Endothelial cell of umbilical vein (primary cell): ENCODE data around the gene IP6K1. TPM values are rescaled to one million over a fixed set of nuclear protein-coding genes. Genes with fewer than 3 reads are reported as not detected.

Experiments
- BruUV-seq: library from RNA; stranded (reverse); fragments of 400-500 nt; replicated peaks from 2 replicates; lab custom pipeline; 2021; lab: Mats Ljungman, UMichigan
- CTCF ChIA-PET: fragments of 300-600, 350-600 bp; sonication (Branson Sonifier 250); formaldehyde crosslinking; loops from one replicate; lab custom pipeline; 2021; ENCODE audit warnings: antibody characterized with exemption, inconsistent platforms; lab: Charles Lee
- POLR2A ChIA-PET: fragments of 300-600, 350-600 bp; sonication (Branson Sonifier 250); formaldehyde crosslinking; loops from one replicate; lab custom pipeline; 2021; ENCODE audit warnings: antibody characterized with exemption, inconsistent platforms; lab: Charles Lee
- DNase-seq: peaks from one replicate; pipeline ENCODE4 v3.0.0-alpha.2; 2011; ENCODE audit warnings: low read depth, low spot score
- FAIRE-seq: peaks from 2 replicates; lab custom pipeline; 2011; peaks lifted over from hg19 to GRCh38; lab: Jason Lieb, UNC
- H2AFZ ChIP-seq: 2 replicates; pipeline ENCODE4 v1.6.0; 2012; ENCODE audit warnings: low read depth, low read length, control low read depth, inconsistent platforms
- H3K27ac ChIP-seq: 2 replicates; pipeline ENCODE4 v1.5.1; 2011; ENCODE audit warnings: low read depth, mild to moderate bottlenecking, control low read depth, low read length, moderate library complexity; ENCODE audit not compliant: insufficient read depth
- H3K27me3 ChIP-seq, 2 experiments: 2 replicates each; pipeline versions ENCODE4 v1.6.0 to v1.6.1; 2011; ENCODE audit warnings: low read length in 2 of 2, mixed read lengths in 1 of 2; ENCODE audit not compliant: control insufficient read depth in 2 of 2, insufficient read depth in 2 of 2
- H3K36me3 ChIP-seq, 2 experiments: 2 replicates in 1 of 2; 3 replicates in 1 of 2; pipeline ENCODE4 v1.5.1; 2011; ENCODE audit warnings: low read length in 2 of 2, mild to moderate bottlenecking in 1 of 2, moderate library complexity in 1 of 2; ENCODE audit not compliant: control insufficient read depth in 2 of 2, insufficient read depth in 2 of 2; ENCODE audit errors: extremely low read depth in 1 of 2
- H3K4me1 ChIP-seq: 3 replicates; pipeline ENCODE4 v1.5.1; 2011; ENCODE audit warnings: mild to moderate bottlenecking, low read length; ENCODE audit not compliant: control insufficient read depth, insufficient read depth; ENCODE audit errors: extremely low read depth
- H3K4me2 ChIP-seq: 2 replicates; pipeline ENCODE4 v1.6.1; 2011; ENCODE audit warnings: low read length, control low read depth, mixed read lengths; ENCODE audit not compliant: insufficient read depth
- H3K4me3 ChIP-seq, 3 experiments: fragments of 200-600 bp in 1 of 3; sonication (generic), shearing (Covaris generic) in 1 of 3; replicated peaks in 1 of 3; 2 replicates each; pipeline ENCODE4 v1.5.1; 2011 to 2016; ENCODE audit warnings: control low read depth in 3 of 3, low read length in 3 of 3, mild to moderate bottlenecking in 2 of 3, inconsistent platforms in 1 of 3, low read depth in 1 of 3, moderate library complexity in 1 of 3; ENCODE audit not compliant: insufficient read depth in 1 of 3
- H3K79me2 ChIP-seq: 2 replicates; pipeline ENCODE4 v1.6.0; 2012; ENCODE audit warnings: low read length, inconsistent platforms; ENCODE audit not compliant: control insufficient read depth, insufficient read depth
- H3K9ac ChIP-seq: replicated peaks from 2 replicates; pipeline ENCODE3; 2011; ENCODE audit warnings: low read length, control low read depth; ENCODE audit not compliant: insufficient read depth; ENCODE audit errors: extremely low read depth
- H3K9me1 ChIP-seq: replicated peaks from 3 replicates; pipeline ENCODE4 v1.6.0; 2011; ENCODE audit warnings: mild to moderate bottlenecking, low read length; ENCODE audit not compliant: control insufficient read depth, insufficient read depth; ENCODE audit errors: extremely low read depth
- H3K9me3 ChIP-seq: replicated peaks from 2 replicates; pipeline ENCODE4 v1.5.1; 2012; ENCODE audit warnings: low read length, inconsistent platforms; ENCODE audit not compliant: control insufficient read depth, insufficient read depth
- H4K20me1 ChIP-seq: replicated peaks from 2 replicates; pipeline ENCODE3; 2011; ENCODE audit warnings: mild to moderate bottlenecking, low read length; ENCODE audit not compliant: control insufficient read depth, insufficient read depth; ENCODE audit errors: extremely low read depth
- EZH2 ChIP-seq: IDR thresholded peaks from 2 replicates; pipeline ENCODE4 v1.6.1; 2012; ENCODE audit warnings: borderline replicate concordance, low read depth, mild to moderate bottlenecking, moderate library complexity, low read length, inconsistent platforms; ENCODE audit not compliant: severe bottlenecking
- FOS ChIP-seq: IDR thresholded peaks from 2 replicates; pipeline ENCODE4 v1.6.1; 2011; ENCODE audit warnings: mild to moderate bottlenecking, low read length, moderate library complexity, borderline replicate concordance; ENCODE audit not compliant: insufficient read depth
- GATA2 ChIP-seq: IDR thresholded peaks from 2 replicates; pipeline ENCODE4 v1.7.0; 2011; ENCODE audit warnings: low read depth, mild to moderate bottlenecking, moderate library complexity, mixed read lengths, low read length; ENCODE audit not compliant: insufficient read length, insufficient read depth
- JUN ChIP-seq: IDR thresholded peaks from 2 replicates; pipeline ENCODE4 v1.6.1; 2011; ENCODE audit warnings: borderline replicate concordance, low read depth; ENCODE audit not compliant: insufficient read length, insufficient read depth
- MYC ChIP-seq: IDR thresholded peaks from one replicate; pipeline ENCODE4 v1.6.1; 2011; ENCODE audit warnings: mild to moderate bottlenecking, low read depth, low read length
- POLR2A ChIP-seq: IDR thresholded peaks from 2 replicates; pipeline ENCODE4 v1.6.1; 2012; ENCODE audit warnings: low read depth, mild to moderate bottlenecking, control low read depth, low read length
- POLR2AphosphoS5 ChIP-seq: IDR thresholded peaks from 2 replicates; pipeline ENCODE4 v1.6.1; 2012; ENCODE audit warnings: low read depth, mild to moderate bottlenecking, control low read depth, low read length, moderate library complexity; ENCODE audit not compliant: insufficient read depth
- dilution Hi-C: fragments of 300-500 bp; cut with MboI; formaldehyde crosslinking; loops from one replicate; pipeline ENCODE4 v1.15.0; 2019; ENCODE audit warnings: low sequenced_read_pairs; ENCODE audit not compliant: extremely low pct_ligation_motif_present
- intact Hi-C: fragments of 100-400 bp; cut with micrococcal nuclease; formaldehyde crosslinking; loops from one replicate; pipeline ENCODE4 v1.10.0; 2022
- polyA plus RNA-seq, 4 experiments: library from polyadenylated mRNA; depleted of rRNA in 3 of 4; stranded (reverse) in 3 of 4; unstranded in 1 of 4; fragments of >200 nt; gene quantifications; 2 replicates each; pipeline versions ENCODE4 v1.2.1 to v1.2.3, GENCODE V29; 2011 to 2012; ENCODE audit warnings: missing spikeins in 1 of 4
- total RNA-seq: library from RNA; stranded (reverse); gene quantifications from 2 replicates; pipeline ENCODE4 v1.2.3, GENCODE V29; 2021
- TF ChIP-seq, protein P1 (sequence below), 2 donors: IDR thresholded peaks; 1 replicate in 1 of 2; 2 replicates in 1 of 2; pipeline ENCODE4 v1.5.1; 2011; ENCODE audit warnings: low read length in 2 of 2, mild to moderate bottlenecking in 2 of 2, moderate library complexity in 2 of 2, control low read depth in 1 of 2, inconsistent platforms in 1 of 2, low read depth in 1 of 2; ENCODE audit not compliant: insufficient read depth in 1 of 2; ENCODE audit errors: extremely low read depth in 1 of 2
- TF ChIP-seq, protein P2 (sequence below): IDR thresholded peaks from 2 replicates; pipeline ENCODE4 v1.6.1; 2011; ENCODE audit not compliant: insufficient read depth, insufficient read length

IP6K1 gene
- total and polyA plus RNA-seq, 2 donors (not counting 3 experiments of a cell fraction or from before 2014, with no cell fraction given): 42.7 to 60.8 TPM

DNA sequence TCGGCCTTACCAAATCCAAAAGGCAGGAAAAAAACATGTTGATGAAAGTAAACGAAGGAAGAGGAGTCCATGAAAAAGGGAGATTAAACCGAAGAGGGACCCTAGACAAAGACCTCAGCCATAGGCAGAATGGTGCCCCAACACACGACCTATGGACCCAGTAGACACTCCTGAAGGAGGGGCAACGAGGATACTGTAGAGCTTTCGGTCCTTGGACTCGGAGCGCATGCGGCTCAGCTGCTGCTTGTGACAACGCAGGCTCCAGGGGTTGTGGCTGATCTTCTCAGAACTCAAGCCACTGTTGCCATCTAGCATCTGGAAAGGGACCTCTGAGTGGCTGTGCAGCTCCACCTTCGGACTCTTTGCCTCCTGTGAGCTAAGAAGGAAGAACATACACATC, 53.7 kb downstream of the IP6K1 start:
- no peak overlapping the region for H2AFZ ChIP-seq
- BruUV-seq: no TSS peak
- no peak overlapping the region for H3K4me2 ChIP-seq
- TF ChIP-seq MYC (no peak), POLR2A (no peak), FOS (no peak), EZH2 (no peak), GATA2 (no peak), POLR2AphosphoS5 (no peak), JUN (no peak)
- TF ChIP-seq, protein P1, sequence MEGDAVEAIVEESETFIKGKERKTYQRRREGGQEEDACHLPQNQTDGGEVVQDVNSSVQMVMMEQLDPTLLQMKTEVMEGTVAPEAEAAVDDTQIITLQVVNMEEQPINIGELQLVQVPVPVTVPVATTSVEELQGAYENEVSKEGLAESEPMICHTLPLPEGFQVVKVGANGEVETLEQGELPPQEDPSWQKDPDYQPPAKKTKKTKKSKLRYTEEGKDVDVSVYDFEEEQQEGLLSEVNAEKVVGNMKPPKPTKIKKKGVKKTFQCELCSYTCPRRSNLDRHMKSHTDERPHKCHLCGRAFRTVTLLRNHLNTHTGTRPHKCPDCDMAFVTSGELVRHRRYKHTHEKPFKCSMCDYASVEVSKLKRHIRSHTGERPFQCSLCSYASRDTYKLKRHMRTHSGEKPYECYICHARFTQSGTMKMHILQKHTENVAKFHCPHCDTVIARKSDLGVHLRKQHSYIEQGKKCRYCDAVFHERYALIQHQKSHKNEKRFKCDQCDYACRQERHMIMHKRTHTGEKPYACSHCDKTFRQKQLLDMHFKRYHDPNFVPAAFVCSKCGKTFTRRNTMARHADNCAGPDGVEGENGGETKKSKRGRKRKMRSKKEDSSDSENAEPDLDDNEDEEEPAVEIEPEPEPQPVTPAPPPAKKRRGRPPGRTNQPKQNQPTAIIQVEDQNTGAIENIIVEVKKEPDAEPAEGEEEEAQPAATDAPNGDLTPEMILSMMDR (IDR thresholded peaks at IDR 0.05; ENCODE audit: extremely low read depth in 1 of 2, insufficient read depth in 1 of 2, low read depth in 1 of 2, low read length in 2 of 2): no peak
- TF ChIP-seq, protein P2, sequence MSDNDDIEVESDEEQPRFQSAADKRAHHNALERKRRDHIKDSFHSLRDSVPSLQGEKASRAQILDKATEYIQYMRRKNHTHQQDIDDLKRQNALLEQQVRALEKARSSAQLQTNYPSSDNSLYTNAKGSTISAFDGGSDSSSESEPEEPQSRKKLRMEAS: no peak
- peaks cover 6 to 17% of the 10 kb centered on the region in 2 experiments for H3K36me3 ChIP-seq
- H3K9ac ChIP-seq: no peak overlapping the region
- H3K27ac ChIP-seq: no peak overlapping the region
- peaks cover 2% of the 10 kb centered on the region for H3K79me2 ChIP-seq
- H3K9me1 ChIP-seq: no peaks in the 10 kb centered on the region
- no peaks in the 10 kb centered on the region for H3K4me1 ChIP-seq
- DNase-seq (no peak), FAIRE-seq (no peak)
- no peaks in the 10 kb centered on the region for H4K20me1 ChIP-seq
- dilution Hi-C loops (no loop called here), intact Hi-C loops (no loop called here)
- no peak overlapping the region for H3K4me3 ChIP-seq
- CTCF ChIA-PET: no interaction called here
- no peaks in the 10 kb centered on the region for H3K9me3 ChIP-seq
- no peaks in the 10 kb centered on the region for H3K27me3 ChIP-seq
- POLR2A ChIA-PET: no interaction called here
